K562 (cell line): ENCODE measurements around the gene GNA14. TPM values are rescaled to one million over a fixed set of nuclear protein-coding genes. Genes with fewer than 3 reads are reported as not detected.

Experiments used
- ATAC-seq: fragments of 200-7000 bp; cut with Tn5 transposase; 3 replicates; pipeline ENCODE4 v1.9.1; 2020; ENCODE audit warnings: moderate library complexity
- BruUV-seq: library from RNA; stranded (reverse); fragments of 400-500 nt; replicated peaks from 2 replicates; lab custom pipeline; 2021; lab: Mats Ljungman, UMichigan
- CTCF ChIA-PET: fragments of 300-600 bp; formaldehyde crosslinking; extraction: SDS; loops from one replicate; lab custom pipeline; 2021; ENCODE audit warnings: low intra/inter-chr PET ratio; lab: Yijun Ruan, JAX
- POLR2A ChIA-PET: fragments of 300-600, 350-650 bp; sonication (Branson Sonifier 250); formaldehyde crosslinking; extraction: SDS; loops from one replicate; lab custom pipeline; 2021; ENCODE audit warnings: antibody characterized with exemption, inconsistent platforms; lab: Yijun Ruan, JAX
- DNase-seq, 4 experiments: peaks; one replicate each; pipeline versions ENCODE4 v3.0.0 to v3.0.0-alpha.2; 2011 to 2018; ENCODE audit warnings: low spot score in 3 of 4, mixed read lengths in 3 of 4; ENCODE audit errors: extremely low read depth in 1 of 4
- FAIRE-seq: peaks from 2 replicates; lab custom pipeline; 2011; peaks lifted over from hg19 to GRCh38; lab: Jason Lieb, UNC
- H2AFZ ChIP-seq: 2 replicates; pipeline ENCODE4 v1.6.0; 2011; ENCODE audit warnings: low read depth, low read length, control low read depth, inconsistent platforms
- H3K27ac ChIP-seq: fragments of 200-600 bp; 3 replicates; pipeline ENCODE4 v1.8.0; 2011; ENCODE audit warnings: low read depth, mild to moderate bottlenecking, control low read depth, inconsistent platforms, low read length, moderate library complexity, mixed read lengths; ENCODE audit errors: extremely low read depth
- H3K27me3 ChIP-seq, 2 experiments: fragments of 300-600 bp in 1 of 2; 2 replicates in 1 of 2; 3 replicates in 1 of 2; pipeline versions ENCODE4 v1.6.0 to v1.8.0; 2011; ENCODE audit warnings: inconsistent platforms in 2 of 2, low read length in 2 of 2, mild to moderate bottlenecking in 1 of 2, mixed read lengths in 1 of 2, moderate library complexity in 1 of 2; ENCODE audit not compliant: control insufficient read depth in 2 of 2, insufficient read depth in 2 of 2
- H3K36me3 ChIP-seq: fragments of 300-600 bp; 3 replicates; pipeline ENCODE4 v1.8.0; 2011; ENCODE audit warnings: mild to moderate bottlenecking, low read length, inconsistent platforms; ENCODE audit not compliant: control insufficient read depth, insufficient read depth
- H3K4me1 ChIP-seq, 2 experiments: fragments of 200-600 bp in 1 of 2; replicated peaks in 1 of 2; 2 replicates in 1 of 2; 3 replicates in 1 of 2; pipeline versions ENCODE4 v1.5.1 to v1.8.0; 2011; ENCODE audit warnings: inconsistent platforms in 2 of 2, low read length in 2 of 2, mild to moderate bottlenecking in 1 of 2, mixed read lengths in 1 of 2, moderate library complexity in 1 of 2; ENCODE audit not compliant: control insufficient read depth in 2 of 2, insufficient read depth in 2 of 2
- H3K4me2 ChIP-seq: 2 replicates; pipeline ENCODE4 v1.6.1; 2011; ENCODE audit warnings: low read length, control low read depth, inconsistent platforms, mixed read lengths; ENCODE audit not compliant: insufficient read depth
- H3K4me3 ChIP-seq: fragments of 200-600 bp; sonication (generic), shearing (Covaris generic); 2 replicates; pipeline ENCODE4 v1.5.1; 2016; ENCODE audit warnings: control low read depth, inconsistent platforms
- H3K79me2 ChIP-seq: fragments of 200-600 bp; 3 replicates; pipeline ENCODE4 v1.8.0; 2011; ENCODE audit warnings: low read length, inconsistent platforms; ENCODE audit not compliant: control insufficient read depth, insufficient read depth
- H3K9ac ChIP-seq, 2 experiments: 2 replicates each; pipeline versions ENCODE4 v1.6.0 to v1.6.1; 2011; ENCODE audit warnings: low read depth in 2 of 2, low read length in 2 of 2, control low read depth in 1 of 2, inconsistent platforms in 1 of 2, mild to moderate bottlenecking in 1 of 2, mixed read lengths in 1 of 2; ENCODE audit not compliant: insufficient read depth in 1 of 2
- H3K9me1 ChIP-seq: one replicate; pipeline ENCODE4 v1.6.0; 2011; ENCODE audit warnings: inconsistent platforms, mild to moderate bottlenecking, low read length, moderate library complexity; ENCODE audit not compliant: control insufficient read depth, insufficient read depth
- H3K9me3 ChIP-seq: replicated peaks from 2 replicates; pipeline ENCODE4 v1.5.1; 2011; ENCODE audit warnings: low read depth, low read length, inconsistent platforms; ENCODE audit not compliant: control insufficient read depth, insufficient read depth
- H4K20me1 ChIP-seq: replicated peaks from 2 replicates; pipeline ENCODE4 v1.6.1; 2011; ENCODE audit warnings: low read length, inconsistent platforms, mixed read lengths; ENCODE audit not compliant: control insufficient read depth, insufficient read depth
- CBX2 ChIP-seq: fragments of 200-600 bp; sonication (generic); IDR thresholded peaks from one replicate; pipeline ENCODE4 v1.6.1; 2012; ENCODE audit warnings: mild to moderate bottlenecking, low read length, inconsistent platforms; ENCODE audit not compliant: insufficient read depth, poor library complexity, severe bottlenecking
- DPF2 ChIP-seq: fragments of 450-650 bp; IDR thresholded peaks from 2 replicates; pipeline ENCODE4 v1.6.1; 2016
- FOSL1 ChIP-seq: fragments of 200-800 bp; sonication (Bioruptor generic); conservative IDR thresholded peaks from 2 replicates; pipeline ENCODE4 v1.6.1; 2016; ENCODE audit warnings: missing genetic modification characterization, missing compliant biosample characterization
- NR1H2 ChIP-seq: sonication (generic); formaldehyde crosslinking; IDR thresholded peaks from 2 replicates; pipeline ENCODE4 v1.4.0; 2020; ENCODE audit warnings: mild to moderate bottlenecking, missing genetic modification reagents
- PHTF2 ChIP-seq: fragments of 250-450 bp; sonication (Bioruptor Pico); IDR thresholded peaks from 2 replicates; pipeline ENCODE4 v1.5.0; 2021; ENCODE audit warnings: mild to moderate bottlenecking
- TAF7 ChIP-seq: fragments of 450-650 bp; IDR thresholded peaks from 2 replicates; pipeline ENCODE4 v1.6.1; 2016; ENCODE audit warnings: missing genetic modification characterization, missing compliant biosample characterization
- TCFL5 ChIP-seq: fragments of 250-450 bp; sonication (Bioruptor Pico); conservative IDR thresholded peaks from 2 replicates; pipeline ENCODE4 v1.6.1; 2021; ENCODE audit warnings: mild to moderate bottlenecking, moderate library complexity, matching md5 sums
- ZBTB1 ChIP-seq: sonication (generic); formaldehyde crosslinking; IDR thresholded peaks from 2 replicates; pipeline ENCODE4 v1.8.1; 2023; ENCODE audit warnings: missing genetic modification reagents, low read depth, mild to moderate bottlenecking, borderline replicate concordance
- WGBS: fragments of 100-300 bp; shearing (Covaris generic); methylation state at CpG from one replicate; pipeline ENCODE4 v1.1.6; 2016; ENCODE audit warnings: low coverage, mixed read lengths; ENCODE audit not compliant: insufficient coverage; ENCODE audit errors: missing lambda C conversion rate; 5-methylcytosine and 5-hydroxymethylcytosine counted together
- in situ Hi-C: fragments of 300-500 bp; cut with MboI; formaldehyde crosslinking; loops from 4 replicates; pipeline ENCODE4 v1.15.0; 2018; ENCODE audit warnings: inconsistent platforms, mixed read lengths
- intact Hi-C: fragments of 100-400 bp; cut with micrococcal nuclease; formaldehyde crosslinking; loops from 2 replicates; pipeline ENCODE4 v1.14.2; 2022
- polyA plus RNA-seq, 8 experiments: library from polyadenylated mRNA; depleted of rRNA in 4 of 8; stranded (reverse) in 5 of 8; unstranded in 3 of 8; fragments of >200 nt; fragmentation: Nextera tagmentation in 2 of 8; fragmentation: Illumina TruSeq in 1 of 8; extraction: Ambion mirVana in 2 of 8; extraction: Trizol in 1 of 8; gene quantifications; 2 replicates each; pipeline versions ENCODE4 v1.2.1 to v1.2.3, GENCODE V29; 2011 to 2014; ENCODE audit warnings: inconsistent platforms in 1 of 8, missing spikeins in 1 of 8
- total RNA-seq, 7 experiments: library from RNA; depleted of rRNA in 6 of 7; stranded (reverse); fragments of >200 nt in 6 of 7; fragmentation: Illumina TruSeq in 2 of 7; extraction: Trizol in 2 of 7; gene quantifications; 2 replicates each; pipeline versions ENCODE4 v1.2.1 to v1.2.3, GENCODE V29; 2011 to 2021; ENCODE audit warnings: low replicate concordance in 1 of 7
- TF ChIP-seq, protein P1 (sequence below): fragments of 250-450 bp; sonication (Bioruptor Pico); IDR thresholded peaks from 2 replicates; pipeline ENCODE4 v1.4.0; 2020; ENCODE audit warnings: mild to moderate bottlenecking
- TF ChIP-seq, protein P2 (sequence below): sonication (generic); formaldehyde crosslinking; IDR thresholded peaks from 2 replicates; pipeline ENCODE4 v1.8.0; 2022; ENCODE audit warnings: mild to moderate bottlenecking, missing genetic modification reagents
- TF ChIP-seq, protein P3 (sequence below), 2 experiments: fragments of 450-650 bp in 1 of 2; IDR thresholded peaks; 2 replicates each; pipeline ENCODE4 v1.6.1; 2011 to 2017; ENCODE audit warnings: low read depth in 2 of 2, antibody characterized with exemption in 1 of 2, borderline replicate concordance in 1 of 2, low read length in 1 of 2, mild to moderate bottlenecking in 1 of 2, mixed read lengths in 1 of 2; ENCODE audit not compliant: control insufficient read depth in 1 of 2
- TF ChIP-seq, protein P4 (sequence below): fragments of 450-650 bp; formaldehyde crosslinking; IDR thresholded peaks from 2 replicates; pipeline ENCODE4 v1.4.0; 2020; ENCODE audit warnings: mild to moderate bottlenecking, mixed read lengths
- TF ChIP-seq, protein P5 (sequence below): sonication (generic); formaldehyde crosslinking; IDR thresholded peaks from 2 replicates; pipeline ENCODE4 v1.9.0; 2022; ENCODE audit warnings: mild to moderate bottlenecking, missing genetic modification reagents
- TF ChIP-seq, protein P6 (sequence below): fragments of 250-450 bp; sonication (Bioruptor Pico); IDR thresholded peaks from 2 replicates; pipeline ENCODE4 v1.8.0; 2021; ENCODE audit warnings: moderate library complexity, mild to moderate bottlenecking, inconsistent platforms

The GNA14 gene
- total and polyA plus RNA-seq, 9 of the 15 experiments (the other 6 are each of a cell fraction or from before 2014, with no cell fraction given): 0.03 to 0.11 (median 0.03) TPM; not detected in 6

DNA sequence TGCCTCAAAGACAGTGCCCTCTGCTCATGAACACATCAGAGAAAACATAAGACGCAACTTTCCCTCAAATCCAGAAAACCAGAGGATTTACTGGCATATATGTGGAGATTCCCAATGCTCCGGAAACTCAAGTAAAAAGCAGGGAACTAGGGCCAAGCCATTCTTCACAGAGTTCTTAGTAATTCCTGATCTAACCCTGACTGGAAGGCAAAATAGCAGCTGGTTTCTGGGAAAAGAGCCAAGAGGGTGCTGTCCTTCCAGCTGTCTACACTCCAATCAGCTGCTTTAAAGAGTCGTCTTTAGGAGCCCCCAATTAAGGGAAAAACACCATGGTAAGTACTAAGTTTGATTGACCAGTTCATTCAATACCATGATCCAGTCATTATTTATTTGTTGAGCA, 49.6 kb downstream of the GNA14 start:
- no peak for DNase-seq
- Histone ChIP-seq H3K9me1 (no peaks in the 10 kb centered on the region), H3K4me2 (no peak overlapping the region), H3K9ac (no peak overlapping the region), H3K27ac (no peak overlapping the region), H4K20me1 (no peaks in the 10 kb centered on the region), H3K36me3 (no peaks in the 10 kb centered on the region), H3K79me2 (no peaks in the 10 kb centered on the region), H3K9me3 (no peaks in the 10 kb centered on the region), H3K4me1 (no peaks in the 10 kb centered on the region; a peak in 1 of 5 replicates), H3K4me3 (no peak overlapping the region), H3K27me3 (no peaks in the 10 kb centered on the region; a peak in 2 of 5 replicates), H2AFZ (no peak overlapping the region)
- ATAC-seq: no peak
- in situ Hi-C loops: no loop called here
- CTCF ChIA-PET: no interaction called here
- WGBS: 0% methylated on average over 3 of the region's 3 CpGs
- no peak for TF ChIP-seq NR1H2 (CRISPR knock-in tag)
- no peak for TF ChIP-seq PHTF2 (CRISPR knock-in tag)
- no peak for TF ChIP-seq FOSL1 (tag)
- TF ChIP-seq, protein P1, sequence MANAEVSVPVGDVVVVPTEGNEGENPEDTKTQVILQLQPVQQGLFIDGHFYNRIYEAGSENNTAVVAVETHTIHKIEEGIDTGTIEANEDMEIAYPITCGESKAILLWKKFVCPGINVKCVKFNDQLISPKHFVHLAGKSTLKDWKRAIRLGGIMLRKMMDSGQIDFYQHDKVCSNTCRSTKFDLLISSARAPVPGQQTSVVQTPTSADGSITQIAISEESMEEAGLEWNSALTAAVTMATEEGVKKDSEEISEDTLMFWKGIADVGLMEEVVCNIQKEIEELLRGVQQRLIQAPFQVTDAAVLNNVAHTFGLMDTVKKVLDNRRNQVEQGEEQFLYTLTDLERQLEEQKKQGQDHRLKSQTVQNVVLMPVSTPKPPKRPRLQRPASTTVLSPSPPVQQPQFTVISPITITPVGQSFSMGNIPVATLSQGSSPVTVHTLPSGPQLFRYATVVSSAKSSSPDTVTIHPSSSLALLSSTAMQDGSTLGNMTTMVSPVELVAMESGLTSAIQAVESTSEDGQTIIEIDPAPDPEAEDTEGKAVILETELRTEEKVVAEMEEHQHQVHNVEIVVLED (CRISPR knock-in tag): no peak
- TF ChIP-seq, protein P2, sequence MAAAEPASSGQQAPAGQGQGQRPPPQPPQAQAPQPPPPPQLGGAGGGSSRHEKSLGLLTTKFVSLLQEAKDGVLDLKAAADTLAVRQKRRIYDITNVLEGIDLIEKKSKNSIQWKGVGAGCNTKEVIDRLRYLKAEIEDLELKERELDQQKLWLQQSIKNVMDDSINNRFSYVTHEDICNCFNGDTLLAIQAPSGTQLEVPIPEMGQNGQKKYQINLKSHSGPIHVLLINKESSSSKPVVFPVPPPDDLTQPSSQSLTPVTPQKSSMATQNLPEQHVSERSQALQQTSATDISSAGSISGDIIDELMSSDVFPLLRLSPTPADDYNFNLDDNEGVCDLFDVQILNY (CRISPR knock-in tag): no peak
- no peak for TF ChIP-seq CBX2
- TF ChIP-seq, protein P3, sequence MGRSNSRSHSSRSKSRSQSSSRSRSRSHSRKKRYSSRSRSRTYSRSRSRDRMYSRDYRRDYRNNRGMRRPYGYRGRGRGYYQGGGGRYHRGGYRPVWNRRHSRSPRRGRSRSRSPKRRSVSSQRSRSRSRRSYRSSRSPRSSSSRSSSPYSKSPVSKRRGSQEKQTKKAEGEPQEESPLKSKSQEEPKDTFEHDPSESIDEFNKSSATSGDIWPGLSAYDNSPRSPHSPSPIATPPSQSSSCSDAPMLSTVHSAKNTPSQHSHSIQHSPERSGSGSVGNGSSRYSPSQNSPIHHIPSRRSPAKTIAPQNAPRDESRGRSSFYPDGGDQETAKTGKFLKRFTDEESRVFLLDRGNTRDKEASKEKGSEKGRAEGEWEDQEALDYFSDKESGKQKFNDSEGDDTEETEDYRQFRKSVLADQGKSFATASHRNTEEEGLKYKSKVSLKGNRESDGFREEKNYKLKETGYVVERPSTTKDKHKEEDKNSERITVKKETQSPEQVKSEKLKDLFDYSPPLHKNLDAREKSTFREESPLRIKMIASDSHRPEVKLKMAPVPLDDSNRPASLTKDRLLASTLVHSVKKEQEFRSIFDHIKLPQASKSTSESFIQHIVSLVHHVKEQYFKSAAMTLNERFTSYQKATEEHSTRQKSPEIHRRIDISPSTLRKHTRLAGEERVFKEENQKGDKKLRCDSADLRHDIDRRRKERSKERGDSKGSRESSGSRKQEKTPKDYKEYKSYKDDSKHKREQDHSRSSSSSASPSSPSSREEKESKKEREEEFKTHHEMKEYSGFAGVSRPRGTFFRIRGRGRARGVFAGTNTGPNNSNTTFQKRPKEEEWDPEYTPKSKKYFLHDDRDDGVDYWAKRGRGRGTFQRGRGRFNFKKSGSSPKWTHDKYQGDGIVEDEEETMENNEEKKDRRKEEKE (IDR thresholded peaks at IDR 0.05; ENCODE audit: borderline replicate concordance in 1 of 2, control insufficient read depth in 1 of 2, low read depth in 2 of 2, low read length in 1 of 2): no peak
- TF ChIP-seq, protein P4, sequence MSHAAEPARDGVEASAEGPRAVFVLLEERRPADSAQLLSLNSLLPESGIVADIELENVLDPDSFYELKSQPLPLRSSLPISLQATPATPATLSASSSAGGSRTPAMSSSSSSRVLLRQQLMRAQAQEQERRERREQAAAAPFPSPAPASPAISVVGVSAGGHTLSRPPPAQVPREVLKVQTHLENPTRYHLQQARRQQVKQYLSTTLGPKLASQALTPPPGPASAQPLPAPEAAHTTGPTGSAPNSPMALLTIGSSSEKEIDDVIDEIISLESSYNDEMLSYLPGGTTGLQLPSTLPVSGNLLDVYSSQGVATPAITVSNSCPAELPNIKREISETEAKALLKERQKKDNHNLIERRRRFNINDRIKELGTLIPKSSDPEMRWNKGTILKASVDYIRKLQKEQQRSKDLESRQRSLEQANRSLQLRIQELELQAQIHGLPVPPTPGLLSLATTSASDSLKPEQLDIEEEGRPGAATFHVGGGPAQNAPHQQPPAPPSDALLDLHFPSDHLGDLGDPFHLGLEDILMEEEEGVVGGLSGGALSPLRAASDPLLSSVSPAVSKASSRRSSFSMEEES: no peak
- TF ChIP-seq TCFL5 (CRISPR knock-in tag): no peak
- no peak for TF ChIP-seq TAF7 (tag)
- TF ChIP-seq ZBTB1 (CRISPR knock-in tag): no peak
- no peak for TF ChIP-seq DPF2
- TF ChIP-seq, protein P5, sequence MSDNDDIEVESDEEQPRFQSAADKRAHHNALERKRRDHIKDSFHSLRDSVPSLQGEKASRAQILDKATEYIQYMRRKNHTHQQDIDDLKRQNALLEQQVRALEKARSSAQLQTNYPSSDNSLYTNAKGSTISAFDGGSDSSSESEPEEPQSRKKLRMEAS (CRISPR knock-in tag): no peak
- TF ChIP-seq, protein P6, sequence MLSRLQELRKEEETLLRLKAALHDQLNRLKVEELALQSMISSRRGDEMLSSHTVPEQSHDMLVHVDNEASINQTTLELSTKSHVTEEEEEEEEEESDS (CRISPR knock-in tag): no peak
- intact Hi-C loops: no loop called here
- no TSS peak for BruUV-seq
- POLR2A ChIA-PET: interaction anchor here (0.6 kb wide), 1 partner anchor 841 kb away, joined by 3 read pairs; no protein-coding TSS in a partner anchor
- FAIRE-seq: no peak
